Measurements from ENCODE around the gene GMCL2. TPM values are rescaled to one million over a fixed set of nuclear protein-coding genes. Genes with fewer than 3 reads are reported as not detected.

Gene GMCL2
- polyA plus RNA-seq, 1 donor (not counting 4 experiments of a cell fraction or from before 2014, with no cell fraction given): not detected

DNA sequence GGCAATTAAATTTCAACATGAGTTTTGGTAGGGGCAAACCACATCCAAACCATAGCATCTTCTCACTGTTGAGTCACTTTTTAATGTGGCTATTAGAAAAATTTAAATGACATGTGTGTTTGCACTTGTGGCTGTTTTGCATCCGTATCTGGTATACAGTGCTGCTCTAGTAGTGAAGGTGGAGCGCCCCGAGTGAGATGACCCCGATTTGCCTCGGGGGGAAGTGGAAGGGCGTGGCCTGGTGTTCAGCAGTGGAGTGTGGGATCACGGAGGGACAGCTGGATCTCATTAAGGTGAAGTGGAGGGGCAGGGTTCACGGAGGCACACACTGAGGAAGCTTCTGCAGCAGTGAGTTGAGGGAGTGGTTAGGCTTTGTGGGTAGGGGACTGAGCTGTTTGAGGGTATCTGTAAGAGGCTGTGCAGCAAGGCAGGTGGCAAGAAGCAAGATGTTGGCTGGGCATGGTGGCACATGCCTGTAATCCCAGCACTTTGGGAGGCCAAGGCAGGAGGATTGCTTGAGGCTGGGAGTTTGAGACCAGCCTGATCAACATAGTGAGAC is 6.2 kb upstream of the GMCL2 start:
- Histone ChIP-seq H3K27ac (ENCODE audit: control insufficient read depth, insufficient read depth, low read length) (no peak overlapping the region), H3K27me3 (ENCODE audit: control insufficient read depth, extremely low read depth, insufficient read depth, low read length) (peaks cover 8% of the 10 kb centered on the region), H3K4me3 (ENCODE audit: control insufficient read depth in 2 of 3, extremely low read depth in 1 of 3, insufficient read depth in 2 of 3, low read depth in 1 of 3, low read length in 3 of 3) (no peak overlapping the region), H2AFZ (ENCODE audit: control insufficient read depth, low read length) (no peak overlapping the region), H3K4me2 (ENCODE audit: control insufficient read depth, extremely low read depth, insufficient read depth, low read depth, low read length) (no peak overlapping the region), H4K20me1 (ENCODE audit: control insufficient read depth, extremely low read depth, insufficient read depth, low read length) (no peaks in the 10 kb centered on the region), H3K9me3 (ENCODE audit: control insufficient read depth, low read depth, low read length) (no peaks in the 10 kb centered on the region), H3K36me3 (ENCODE audit: control insufficient read depth in 2 of 2, extremely low read depth in 1 of 2, insufficient read depth in 2 of 2, low read length in 2 of 2) (no peaks in the 10 kb centered on the region), H3K4me1 (ENCODE audit: control insufficient read depth, extremely low read depth, insufficient read depth, low read length) (no peaks in the 10 kb centered on the region), H3K9ac (ENCODE audit: control insufficient read depth, extremely low read depth, insufficient read depth, low read length) (no peak overlapping the region), H3K9me1 (ENCODE audit: control insufficient read depth, extremely low read depth, insufficient read depth, low read length) (no peaks in the 10 kb centered on the region), H3K79me2 (ENCODE audit: control insufficient read depth, insufficient read depth, low read length) (no peaks in the 10 kb centered on the region)
- TF ChIP-seq, protein P1, sequence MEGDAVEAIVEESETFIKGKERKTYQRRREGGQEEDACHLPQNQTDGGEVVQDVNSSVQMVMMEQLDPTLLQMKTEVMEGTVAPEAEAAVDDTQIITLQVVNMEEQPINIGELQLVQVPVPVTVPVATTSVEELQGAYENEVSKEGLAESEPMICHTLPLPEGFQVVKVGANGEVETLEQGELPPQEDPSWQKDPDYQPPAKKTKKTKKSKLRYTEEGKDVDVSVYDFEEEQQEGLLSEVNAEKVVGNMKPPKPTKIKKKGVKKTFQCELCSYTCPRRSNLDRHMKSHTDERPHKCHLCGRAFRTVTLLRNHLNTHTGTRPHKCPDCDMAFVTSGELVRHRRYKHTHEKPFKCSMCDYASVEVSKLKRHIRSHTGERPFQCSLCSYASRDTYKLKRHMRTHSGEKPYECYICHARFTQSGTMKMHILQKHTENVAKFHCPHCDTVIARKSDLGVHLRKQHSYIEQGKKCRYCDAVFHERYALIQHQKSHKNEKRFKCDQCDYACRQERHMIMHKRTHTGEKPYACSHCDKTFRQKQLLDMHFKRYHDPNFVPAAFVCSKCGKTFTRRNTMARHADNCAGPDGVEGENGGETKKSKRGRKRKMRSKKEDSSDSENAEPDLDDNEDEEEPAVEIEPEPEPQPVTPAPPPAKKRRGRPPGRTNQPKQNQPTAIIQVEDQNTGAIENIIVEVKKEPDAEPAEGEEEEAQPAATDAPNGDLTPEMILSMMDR (optimal IDR thresholded peaks at IDR 0.05 in 1 of 3, IDR thresholded peaks at IDR 0.05 in 1 of 3, conservative IDR thresholded peaks at IDR 0.05 in 1 of 3; ENCODE audit: extremely low read depth in 1 of 3, insufficient read depth in 2 of 3, low read length in 3 of 3): no peak
- no peak for TF ChIP-seq EZH2 (IDR thresholded peaks at IDR 0.05; ENCODE audit: low read length)
- dilution Hi-C loops (cut with MboI; ENCODE audit: extremely low pct_ligation_motif_present, low sequenced_read_pairs): no loop called here
- FAIRE-seq: no peak
- no peak for DNase-seq (ENCODE audit: low read depth, low spot score)

DNA sequence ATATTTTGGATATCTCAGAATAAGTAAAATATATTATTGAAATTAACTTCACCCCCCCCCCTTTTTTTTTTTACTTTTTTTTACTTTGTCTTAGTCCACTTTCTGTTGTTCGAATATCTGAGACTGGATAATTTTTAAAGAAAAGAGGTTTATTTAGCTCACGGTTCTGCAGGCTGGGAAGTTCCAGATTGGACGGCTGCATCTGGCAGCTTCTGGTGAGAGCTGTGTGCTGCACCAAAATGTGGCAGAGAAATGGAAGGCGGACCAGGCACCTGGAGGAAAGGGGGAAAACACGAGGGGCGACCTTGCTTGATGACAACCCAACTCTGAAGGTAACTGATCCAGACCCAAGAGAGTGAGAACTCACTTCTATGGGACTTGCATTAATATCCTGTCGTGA is 5.6 kb upstream of the GMCL2 start:
- FAIRE-seq (no peak), DNase-seq (ENCODE audit: low read depth, low spot score) (no peak)
- H4K20me1 ChIP-seq (ENCODE audit: control insufficient read depth, extremely low read depth, insufficient read depth, low read length): no peaks in the 10 kb centered on the region
- H3K9ac ChIP-seq (ENCODE audit: control insufficient read depth, extremely low read depth, insufficient read depth, low read length): no peak overlapping the region
- dilution Hi-C loops (cut with MboI; ENCODE audit: extremely low pct_ligation_motif_present, low sequenced_read_pairs): no loop called here
- H3K36me3 ChIP-seq (ENCODE audit: control insufficient read depth in 2 of 2, extremely low read depth in 1 of 2, insufficient read depth in 2 of 2, low read length in 2 of 2): no peaks in the 10 kb centered on the region
- H3K4me3 ChIP-seq (ENCODE audit: control insufficient read depth in 2 of 3, extremely low read depth in 1 of 3, insufficient read depth in 2 of 3, low read depth in 1 of 3, low read length in 3 of 3): no peak overlapping the region
- peaks cover 8% of the 10 kb centered on the region for H3K27me3 ChIP-seq (ENCODE audit: control insufficient read depth, extremely low read depth, insufficient read depth, low read length)
- no peaks in the 10 kb centered on the region for H3K9me1 ChIP-seq (ENCODE audit: control insufficient read depth, extremely low read depth, insufficient read depth, low read length)
- H3K4me1 ChIP-seq (ENCODE audit: control insufficient read depth, extremely low read depth, insufficient read depth, low read length): no peaks in the 10 kb centered on the region
- no peak for TF ChIP-seq EZH2 (IDR thresholded peaks at IDR 0.05; ENCODE audit: low read length)
- TF ChIP-seq, protein P1 (optimal IDR thresholded peaks at IDR 0.05 in 1 of 3, IDR thresholded peaks at IDR 0.05 in 1 of 3, conservative IDR thresholded peaks at IDR 0.05 in 1 of 3; ENCODE audit: extremely low read depth in 1 of 3, insufficient read depth in 2 of 3, low read length in 3 of 3): no peak
- H3K79me2 ChIP-seq (ENCODE audit: control insufficient read depth, insufficient read depth, low read length): no peaks in the 10 kb centered on the region
- no peak overlapping the region for H3K27ac ChIP-seq (ENCODE audit: control insufficient read depth, insufficient read depth, low read length)
- no peak overlapping the region for H3K4me2 ChIP-seq (ENCODE audit: control insufficient read depth, extremely low read depth, insufficient read depth, low read depth, low read length)
- H2AFZ ChIP-seq (ENCODE audit: control insufficient read depth, low read length): no peak overlapping the region
- H3K9me3 ChIP-seq (ENCODE audit: control insufficient read depth, low read depth, low read length): no peaks in the 10 kb centered on the region
